Right lung (tissue), 10 donors: Measurements from ENCODE around the gene OR5H2. TPM values are rescaled to one million over a fixed set of nuclear protein-coding genes. Genes with fewer than 3 reads are reported as not detected.
"Not testable (repeated sequence)": the region's sequence is repeated elsewhere in the genome, so short reads cannot be mapped to it uniquely, and the experiment has no call there.

ENCODE experiments used
- DNase-seq, 2 donors: peaks; one replicate each; pipeline ENCODE4 v3.0.0-alpha.2; 2013
- long read RNA-seq, 8 donors: transcript quantifications; one replicate each; lab custom pipeline, GENCODE V29; 2026
- polyA plus RNA-seq, 5 donors: library from polyadenylated mRNA; unstranded; fragments of 120-200 nt; gene quantifications; one replicate each; pipeline versions ENCODE4 v1.2.1 to v1.2.3, GENCODE V29; 2013; ENCODE audit warnings: inconsistent platforms in 1 of 5, low replicate concordance in 1 of 5; ENCODE audit not compliant: insufficient read length in 5 of 5, insufficient read depth in 1 of 5

Gene OR5H2
- not detected for polyA plus RNA-seq
- long read RNA-seq, donor 1 = 0 reads
- long read RNA-seq, donor 2 = 0 reads
- long read RNA-seq, donor 3 = 0 reads
- long read RNA-seq, donor 4 = 0 reads
- long read RNA-seq, donor 5 = 0 reads
- long read RNA-seq, donor 6 = 0 reads
- long read RNA-seq, donor 7 = 0 reads
- long read RNA-seq, donor 8 = 0 reads

GRCh38 chr3:98282205-98282604, at the start of gene OR5H2:
TSS of gene OR5H2 (plus strand) at chr3:98282505. CDS start at chr3:98282903, 398 bp downstream.
- DNase-seq = no peak

DNA sequence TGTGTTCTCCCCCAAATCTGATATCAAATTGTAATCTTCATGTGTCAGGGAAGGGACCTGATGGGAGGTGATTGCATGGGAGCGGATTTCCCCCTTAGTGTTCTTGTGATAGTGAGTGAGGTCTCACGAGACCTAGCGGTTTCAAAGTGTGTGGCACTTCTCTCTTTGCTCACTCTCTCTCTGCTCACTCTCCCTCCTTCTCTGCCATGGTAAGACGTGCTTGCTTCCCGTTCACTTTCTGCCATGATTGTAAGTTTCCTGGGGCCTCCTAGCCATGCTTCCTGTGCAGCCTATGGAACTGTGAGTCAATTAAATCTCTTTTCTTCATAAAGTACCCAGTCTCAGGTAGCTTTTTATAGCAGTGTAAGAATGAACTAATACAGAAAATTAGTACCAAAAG, 48.8 kb upstream of the OR5H2 start:
- no peak for DNase-seq

GRCh38 chr3:98240131-98240530, 42.2 kb upstream of the OR5H2 start:
- no peak for DNase-seq

GRCh38 chr3:98242155-98242554, 40.1 kb upstream of the OR5H2 start:
- no peak for DNase-seq

GRCh38 chr3:98243843-98244242, 38.5 kb upstream of the OR5H2 start:
- DNase-seq = no peak

DNA sequence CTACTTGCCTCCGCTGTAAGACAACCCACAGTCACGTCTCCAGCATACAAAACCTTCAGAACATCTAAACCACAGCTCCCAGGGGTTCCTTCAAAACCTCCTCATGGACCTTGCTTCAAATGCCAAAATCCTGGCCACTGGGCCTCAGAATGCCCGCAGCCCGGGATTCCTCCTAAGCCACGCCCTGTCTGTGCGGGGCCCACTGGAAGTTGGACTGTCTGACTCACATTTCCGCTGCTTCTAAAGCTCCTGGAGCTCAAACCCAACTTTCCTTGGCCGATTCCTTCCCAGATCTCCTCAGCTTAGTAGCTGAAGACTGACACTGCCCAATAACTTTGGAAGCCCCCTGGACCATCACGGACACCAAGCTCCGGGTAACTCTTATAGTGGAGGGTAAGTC, 36.2 kb upstream of the OR5H2 start:
- no peak for DNase-seq

DNA sequence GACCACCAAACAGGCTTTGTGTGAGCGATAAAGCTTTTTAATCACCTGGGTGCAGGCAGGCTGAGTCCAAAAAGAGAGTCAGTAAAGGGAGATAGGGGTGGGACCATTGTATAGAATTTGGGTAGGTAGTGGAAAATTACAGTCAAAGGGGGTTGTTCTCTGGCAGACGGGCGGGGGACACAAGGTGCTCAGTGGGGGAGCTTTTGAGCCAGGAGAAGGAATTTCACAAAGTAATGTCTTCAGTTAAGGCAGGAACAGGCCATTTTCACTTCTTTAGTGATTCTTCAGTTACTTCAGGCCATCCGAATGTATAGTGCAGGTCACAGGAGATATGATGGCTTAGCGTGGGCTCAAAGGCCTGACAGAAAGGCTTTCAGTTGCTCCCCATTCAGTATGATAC, 26.3 kb upstream of the OR5H2 start:
- DNase-seq = not testable (repeated sequence)

- DNase-seq = no peak
Measured at GRCh38 chr3:98259707-98260106, 22.6 kb upstream of the OR5H2 start.

DNA sequence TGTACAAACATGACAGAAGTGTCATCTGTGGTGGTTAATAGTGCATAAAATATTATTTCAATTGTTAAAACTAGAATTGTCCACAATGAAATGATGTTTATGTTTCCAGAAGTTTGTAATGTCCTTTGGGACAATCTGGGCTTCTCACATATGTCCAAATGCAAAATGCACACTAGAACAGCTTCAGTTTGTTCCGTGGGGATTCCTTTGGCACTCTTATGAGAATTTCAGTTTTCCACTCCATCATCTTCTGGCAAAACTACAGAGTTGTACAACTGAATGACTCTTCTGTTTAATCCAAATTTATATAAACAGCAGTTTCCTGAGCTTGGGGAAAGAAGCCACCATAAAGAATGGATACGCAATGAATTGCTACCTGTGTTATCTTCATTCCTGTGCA, 20.3 kb upstream of the OR5H2 start:
- DNase-seq = no peak

GRCh38 chr3:98263944-98264343, 18.4 kb upstream of the OR5H2 start, which contains the start of gene OR5H6:
TSS of gene OR5H6 (plus strand) at chr3:98264244. CDS start at chr3:98264333, 89 bp downstream.
- DNase-seq = no peak

GRCh38 chr3:98269846-98270245, 12.5 kb upstream of the OR5H2 start:
- no peak for DNase-seq

- DNase-seq = no peak
Measured at GRCh38 chr3:98272126-98272525, 10.2 kb upstream of the OR5H2 start.

DNA sequence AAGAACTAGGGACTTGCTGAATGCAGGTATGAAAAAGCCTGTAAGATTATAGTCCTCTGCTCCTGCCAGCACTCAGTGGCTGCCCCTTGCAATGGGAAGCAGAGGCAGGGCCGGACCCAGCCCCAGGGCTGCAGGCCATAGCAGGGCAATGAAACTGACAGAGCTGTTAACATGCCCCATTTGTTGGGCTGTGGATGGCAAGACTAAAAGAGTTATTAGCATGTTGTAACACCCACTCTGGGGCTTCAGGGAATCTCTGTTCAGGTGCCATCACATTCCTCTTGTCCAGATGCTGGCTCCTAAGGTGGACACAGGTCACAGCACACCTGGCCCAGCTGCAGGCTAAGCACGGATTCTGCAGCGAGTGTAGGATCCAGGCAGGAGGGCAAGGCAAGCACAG, 7.4 kb upstream of the OR5H2 start:
- no peak for DNase-seq

DNA sequence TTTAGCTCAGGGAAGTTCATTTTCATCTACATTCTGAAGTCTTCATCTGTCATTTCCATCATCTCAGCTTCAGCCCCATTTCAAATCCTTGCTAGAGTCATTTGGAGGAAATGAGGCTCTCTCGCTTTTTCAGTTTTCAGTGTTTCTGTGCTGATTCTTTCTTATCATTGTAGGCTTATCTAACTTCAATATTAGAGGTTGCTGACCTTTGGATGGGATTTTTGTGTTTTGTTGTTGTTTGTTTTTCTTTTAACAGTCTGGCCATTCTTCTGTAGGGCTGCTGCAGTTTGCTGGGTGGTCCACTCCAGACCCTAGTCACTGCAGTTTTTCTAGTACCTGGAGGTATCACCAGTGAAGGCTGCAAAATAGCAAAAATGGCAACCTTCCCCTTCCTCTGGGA, 8.6 kb downstream of the OR5H2 start:
- DNase-seq = no peak

DNA sequence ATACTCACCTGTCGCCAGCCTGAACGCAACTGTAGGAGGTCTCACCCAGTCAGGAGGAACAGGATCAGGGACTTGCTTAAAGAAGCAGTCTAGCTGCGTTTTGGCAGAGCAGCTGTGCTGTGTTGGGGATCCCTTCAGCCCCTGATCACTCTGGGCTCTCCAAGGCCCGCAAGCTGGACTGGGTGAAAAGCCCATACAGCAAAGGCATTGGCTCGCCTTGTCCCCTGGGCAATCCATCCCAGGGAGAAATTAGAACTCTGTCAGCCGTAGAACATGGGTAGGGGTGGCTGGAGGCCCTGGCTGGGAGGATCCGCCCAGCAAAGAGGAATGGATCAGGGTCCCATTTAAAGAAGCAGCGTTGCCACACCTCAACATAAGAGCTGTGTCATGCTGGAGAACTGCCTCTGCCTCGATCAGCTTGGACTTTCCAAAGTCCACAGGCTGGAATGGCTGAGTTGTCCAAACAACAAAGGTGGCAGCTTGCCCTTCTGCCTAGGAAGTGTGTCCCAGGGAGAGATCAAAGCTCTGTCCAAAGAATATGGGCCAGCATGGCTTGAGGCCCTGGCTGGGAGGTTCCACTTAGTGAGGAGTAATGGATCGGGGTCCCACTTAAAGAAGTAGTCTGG, 9.1 kb downstream of the OR5H2 start:
- DNase-seq = no peak

- DNase-seq = no peak
Measured at GRCh38 chr3:98322101-98322500, 39.8 kb downstream of the OR5H2 start.

GRCh38 chr3:98322686-98323085, 40.4 kb downstream of the OR5H2 start:
- no peak for DNase-seq

- DNase-seq = no peak
Measured at GRCh38 chr3:98323425-98323824, 41.1 kb downstream of the OR5H2 start.

DNA sequence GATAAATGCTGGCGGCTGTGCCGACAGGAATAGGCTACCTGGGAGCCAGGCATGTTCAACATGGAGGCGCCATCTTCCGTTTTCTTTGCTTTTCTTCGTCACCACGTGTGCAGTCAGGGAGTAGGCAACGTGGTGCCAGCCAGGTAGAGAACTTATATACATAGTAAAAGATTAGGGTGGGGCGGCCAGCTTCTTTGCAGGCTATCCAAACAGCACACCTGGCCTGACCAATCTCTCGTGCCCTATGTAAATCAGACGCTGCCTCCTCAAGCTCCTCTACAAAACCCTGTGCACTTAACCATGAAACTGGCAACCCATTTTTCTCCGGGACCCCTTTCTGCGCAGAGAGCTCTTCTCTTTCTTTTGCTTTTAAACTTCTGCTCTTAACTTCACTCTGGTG, 42.8 kb downstream of the OR5H2 start:
- DNase-seq = no peak

DNA sequence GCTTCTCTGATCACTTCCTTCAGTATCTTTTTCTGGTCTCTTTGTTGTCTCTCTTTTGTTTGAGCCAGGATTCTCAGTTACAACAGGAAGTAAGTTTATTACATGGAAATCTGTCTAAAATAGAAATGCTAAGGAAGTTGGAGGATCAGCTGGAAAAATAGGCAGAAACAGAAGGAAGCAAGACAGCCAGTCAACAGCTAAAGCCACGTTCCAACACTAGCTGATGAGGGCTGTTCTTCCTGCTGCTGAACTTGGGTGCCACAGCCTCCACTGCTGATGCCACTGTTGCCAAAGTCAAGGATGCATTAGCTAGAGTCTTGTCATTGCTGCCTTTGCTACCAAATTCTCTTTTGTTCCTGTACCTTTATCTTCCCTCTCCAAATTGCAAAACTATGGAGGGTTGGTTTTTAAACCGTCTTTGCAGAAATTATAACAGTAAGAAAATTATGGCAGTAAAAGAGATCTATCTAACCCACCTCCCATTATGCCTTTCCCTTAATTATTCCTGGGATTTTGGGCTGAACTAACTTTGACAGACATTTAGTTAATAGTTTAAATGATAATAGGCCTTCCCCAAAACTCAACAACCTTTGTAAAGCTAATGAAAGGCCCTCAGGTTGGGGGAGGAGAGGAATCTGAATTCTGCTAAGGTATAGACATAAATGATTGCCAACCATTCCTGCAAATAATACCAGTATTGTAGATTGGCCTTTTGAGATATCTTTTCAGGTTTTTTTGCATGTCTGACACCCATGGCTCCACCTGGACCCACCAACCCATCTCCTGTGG, 44.0 kb downstream of the OR5H2 start:
- no peak for DNase-seq

- no peak for DNase-seq
Measured at GRCh38 chr3:98326945-98327344, 44.6 kb downstream of the OR5H2 start.

DNA sequence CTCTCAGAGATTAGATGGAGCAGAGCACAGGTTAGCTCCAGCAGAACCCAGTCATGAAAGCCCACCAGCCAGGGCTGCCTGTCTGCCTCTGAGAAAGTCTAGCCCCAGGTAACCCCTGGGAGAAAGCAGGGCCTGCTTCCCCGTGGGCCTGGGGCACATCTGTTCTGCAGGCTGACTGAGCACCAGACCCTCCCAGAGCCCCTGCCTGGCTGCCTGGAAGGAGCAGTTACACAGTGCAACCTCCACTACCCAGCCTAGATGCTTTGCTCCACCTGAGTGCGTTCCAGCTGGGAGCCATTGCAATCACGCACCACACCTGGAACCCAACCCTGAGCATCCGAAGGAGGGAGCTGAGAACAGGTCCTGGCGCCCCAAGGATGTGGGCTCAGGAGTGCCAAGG, 46.6 kb downstream of the OR5H2 start:
- no peak for DNase-seq
